ENCODE results near the gene DOCK2.

DOCK2 gene

DNA sequence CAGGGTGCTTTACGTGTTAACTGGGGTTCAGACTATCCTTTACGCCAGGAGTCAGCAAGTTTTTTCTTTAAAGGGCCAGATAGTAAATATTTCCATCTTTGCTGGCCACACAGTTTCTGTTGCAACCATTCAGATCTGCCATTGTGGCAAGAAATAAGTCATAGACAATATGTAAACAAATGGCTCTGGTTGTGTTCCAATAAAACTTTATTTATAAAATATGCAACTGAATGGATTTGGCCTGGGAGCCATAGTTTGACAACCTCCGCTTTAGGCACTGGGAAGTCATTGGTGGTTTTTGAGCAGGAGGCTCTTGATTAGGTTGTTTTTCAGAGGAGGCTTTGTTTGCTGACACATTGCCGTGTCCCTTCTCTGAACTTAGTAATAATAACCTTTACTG, 252.5 kb downstream of the DOCK2 start:
- H3K27me3 ChIP-seq (ENCODE audit: insufficient read depth, low read depth), result no peaks in the 10 kb centered on the region
- no peak overlapping the region for H3K27ac ChIP-seq
- H3K9ac ChIP-seq, result no peak overlapping the region
- no peaks in the 10 kb centered on the region for H4K20me1 ChIP-seq (ENCODE audit: insufficient read depth)
- no peaks in the 10 kb centered on the region for H3K4me1 ChIP-seq (ENCODE audit: low read depth, poor library complexity, severe bottlenecking)
- TF ChIP-seq, protein P1, sequence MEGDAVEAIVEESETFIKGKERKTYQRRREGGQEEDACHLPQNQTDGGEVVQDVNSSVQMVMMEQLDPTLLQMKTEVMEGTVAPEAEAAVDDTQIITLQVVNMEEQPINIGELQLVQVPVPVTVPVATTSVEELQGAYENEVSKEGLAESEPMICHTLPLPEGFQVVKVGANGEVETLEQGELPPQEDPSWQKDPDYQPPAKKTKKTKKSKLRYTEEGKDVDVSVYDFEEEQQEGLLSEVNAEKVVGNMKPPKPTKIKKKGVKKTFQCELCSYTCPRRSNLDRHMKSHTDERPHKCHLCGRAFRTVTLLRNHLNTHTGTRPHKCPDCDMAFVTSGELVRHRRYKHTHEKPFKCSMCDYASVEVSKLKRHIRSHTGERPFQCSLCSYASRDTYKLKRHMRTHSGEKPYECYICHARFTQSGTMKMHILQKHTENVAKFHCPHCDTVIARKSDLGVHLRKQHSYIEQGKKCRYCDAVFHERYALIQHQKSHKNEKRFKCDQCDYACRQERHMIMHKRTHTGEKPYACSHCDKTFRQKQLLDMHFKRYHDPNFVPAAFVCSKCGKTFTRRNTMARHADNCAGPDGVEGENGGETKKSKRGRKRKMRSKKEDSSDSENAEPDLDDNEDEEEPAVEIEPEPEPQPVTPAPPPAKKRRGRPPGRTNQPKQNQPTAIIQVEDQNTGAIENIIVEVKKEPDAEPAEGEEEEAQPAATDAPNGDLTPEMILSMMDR (conservative IDR thresholded peaks at IDR 0.05; ENCODE audit: low read depth, low read length), result no peak
- no peaks in the 10 kb centered on the region for H3K79me2 ChIP-seq (ENCODE audit: insufficient read depth, low read depth)
- no peak overlapping the region for H3K4me3 ChIP-seq (IDR thresholded peaks at IDR 0.05; ENCODE audit: insufficient read depth, low read depth, low read length)
- H3K36me3 ChIP-seq (ENCODE audit: insufficient read depth), result no peaks in the 10 kb centered on the region
- H2AFZ ChIP-seq (ENCODE audit: low read depth), result no peak overlapping the region
- H3K4me2 ChIP-seq, result no peak overlapping the region

DNA sequence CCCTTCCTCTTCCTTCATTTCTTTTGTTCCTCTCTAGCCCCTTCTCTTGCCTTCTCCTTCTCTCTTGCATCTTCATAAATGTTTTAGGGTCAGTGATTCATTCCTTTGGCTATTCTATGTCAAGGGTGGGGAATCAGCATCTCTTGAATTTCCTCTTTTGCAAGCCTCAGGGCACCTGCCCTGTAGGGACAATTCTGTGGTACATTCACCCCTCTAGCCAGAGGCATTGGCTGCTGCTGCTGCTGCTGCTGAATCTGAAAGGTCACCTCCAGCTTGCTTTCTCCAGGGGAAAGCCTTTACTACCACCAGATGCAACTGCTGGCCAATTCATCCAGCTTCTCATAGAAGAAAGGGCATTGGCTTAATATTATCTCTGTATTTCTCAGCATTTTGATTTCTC, 255.9 kb downstream of the DOCK2 start:
- no peak overlapping the region for H3K9ac ChIP-seq
- no peak overlapping the region for H2AFZ ChIP-seq (ENCODE audit: low read depth)
- no peak overlapping the region for H3K27ac ChIP-seq
- no peaks in the 10 kb centered on the region for H3K36me3 ChIP-seq (ENCODE audit: insufficient read depth)
- H4K20me1 ChIP-seq (ENCODE audit: insufficient read depth), result no peaks in the 10 kb centered on the region
- no peaks in the 10 kb centered on the region for H3K79me2 ChIP-seq (ENCODE audit: insufficient read depth, low read depth)
- H3K4me2 ChIP-seq, result no peak overlapping the region
- H3K4me1 ChIP-seq (ENCODE audit: low read depth, poor library complexity, severe bottlenecking), result no peaks in the 10 kb centered on the region
- H3K27me3 ChIP-seq (ENCODE audit: insufficient read depth, low read depth), result no peaks in the 10 kb centered on the region
- H3K4me3 ChIP-seq (IDR thresholded peaks at IDR 0.05; ENCODE audit: insufficient read depth, low read depth, low read length), result no peak overlapping the region
- TF ChIP-seq, protein P1 (conservative IDR thresholded peaks at IDR 0.05; ENCODE audit: low read depth, low read length), result no peak

DNA sequence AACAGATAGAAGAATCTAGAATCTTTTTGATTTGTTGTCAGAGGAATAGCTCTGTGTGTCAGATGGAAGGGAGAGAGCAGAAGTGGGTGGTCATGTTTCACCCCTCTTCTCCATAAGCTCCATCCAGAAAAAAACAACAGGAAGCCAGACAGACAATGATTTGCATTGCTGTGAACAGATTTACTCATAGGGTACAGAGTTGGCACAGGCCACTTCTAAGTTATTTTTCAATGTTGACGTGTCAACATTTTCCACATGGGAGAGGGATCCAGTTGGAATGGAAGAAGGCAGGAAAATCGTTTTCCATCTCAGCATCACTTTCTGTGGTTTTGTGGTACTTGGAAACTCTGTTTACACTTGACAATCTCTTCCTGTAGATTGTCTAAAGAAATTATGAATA, 256.5 kb downstream of the DOCK2 start:
- no peaks in the 10 kb centered on the region for H3K4me1 ChIP-seq (ENCODE audit: low read depth, poor library complexity, severe bottlenecking)
- H3K27me3 ChIP-seq (ENCODE audit: insufficient read depth, low read depth), result no peaks in the 10 kb centered on the region
- H3K27ac ChIP-seq, result no peak overlapping the region
- TF ChIP-seq, protein P1 (conservative IDR thresholded peaks at IDR 0.05; ENCODE audit: low read depth, low read length), result no peak
- H3K79me2 ChIP-seq (ENCODE audit: insufficient read depth, low read depth), result no peaks in the 10 kb centered on the region
- H3K36me3 ChIP-seq (ENCODE audit: insufficient read depth), result no peaks in the 10 kb centered on the region
- no peak overlapping the region for H3K4me3 ChIP-seq (IDR thresholded peaks at IDR 0.05; ENCODE audit: insufficient read depth, low read depth, low read length)
- H3K4me2 ChIP-seq, result no peak overlapping the region
- no peak overlapping the region for H3K9ac ChIP-seq
- no peaks in the 10 kb centered on the region for H4K20me1 ChIP-seq (ENCODE audit: insufficient read depth)
- H2AFZ ChIP-seq (ENCODE audit: low read depth), result no peak overlapping the region

DNA sequence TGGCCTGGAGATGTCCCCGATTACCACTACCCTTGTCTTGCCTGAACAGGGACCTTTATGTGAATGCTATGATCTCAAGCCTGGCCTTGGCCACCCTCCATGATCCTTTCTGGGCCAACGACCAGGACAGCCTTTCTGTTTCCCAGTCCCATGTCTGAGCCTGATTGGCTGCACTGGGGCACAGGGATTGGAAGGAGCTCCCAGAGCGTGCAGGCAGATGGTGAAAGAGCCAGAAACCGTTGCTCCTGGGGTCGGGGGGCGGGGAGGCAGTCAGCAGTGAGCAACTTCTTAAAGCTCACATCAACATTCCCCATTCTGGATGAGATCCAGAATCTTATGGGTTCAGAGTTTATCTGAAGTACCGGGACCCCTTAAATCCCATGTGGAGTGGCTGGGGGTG, 258.9 kb downstream of the DOCK2 start:
- Histone ChIP-seq H3K4me2 (no peak overlapping the region), H3K9ac (no peak overlapping the region), H3K27ac (no peak overlapping the region), H3K4me3 (IDR thresholded peaks at IDR 0.05; ENCODE audit: insufficient read depth, low read depth, low read length) (no peak overlapping the region), H4K20me1 (ENCODE audit: insufficient read depth) (no peaks in the 10 kb centered on the region), H3K4me1 (ENCODE audit: low read depth, poor library complexity, severe bottlenecking) (no peaks in the 10 kb centered on the region), H3K79me2 (ENCODE audit: insufficient read depth, low read depth) (no peaks in the 10 kb centered on the region), H3K27me3 (ENCODE audit: insufficient read depth, low read depth) (no peaks in the 10 kb centered on the region), H3K36me3 (ENCODE audit: insufficient read depth) (no peaks in the 10 kb centered on the region), H2AFZ (ENCODE audit: low read depth) (no peak overlapping the region)
- TF ChIP-seq, protein P1 (conservative IDR thresholded peaks at IDR 0.05; ENCODE audit: low read depth, low read length), result no peak

DNA sequence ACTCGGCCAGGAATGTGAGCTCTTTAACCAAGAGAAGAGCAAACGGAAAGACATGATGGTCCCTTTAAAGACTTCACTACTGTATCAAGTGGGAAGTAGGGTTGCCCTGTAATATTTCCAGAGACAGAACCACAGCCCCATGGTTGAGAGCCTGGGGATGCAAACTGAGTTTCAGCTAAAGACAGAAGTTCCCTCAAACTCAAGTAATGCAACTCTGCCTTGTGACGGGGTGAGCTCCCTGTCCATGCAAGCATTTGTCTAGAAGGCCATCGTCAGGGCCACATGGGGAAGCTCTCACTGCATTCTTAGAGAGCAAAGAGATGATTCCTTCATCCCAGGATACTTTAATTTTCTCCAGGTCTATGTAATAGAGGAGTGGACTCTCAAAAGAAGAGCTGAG, 260.4 kb downstream of the DOCK2 start:
- Histone ChIP-seq H3K4me2 (no peak overlapping the region), H3K27me3 (ENCODE audit: insufficient read depth, low read depth) (no peaks in the 10 kb centered on the region), H2AFZ (ENCODE audit: low read depth) (no peak overlapping the region), H3K27ac (no peak overlapping the region), H4K20me1 (ENCODE audit: insufficient read depth) (no peaks in the 10 kb centered on the region), H3K4me1 (ENCODE audit: low read depth, poor library complexity, severe bottlenecking) (no peaks in the 10 kb centered on the region), H3K9ac (no peak overlapping the region), H3K4me3 (IDR thresholded peaks at IDR 0.05; ENCODE audit: insufficient read depth, low read depth, low read length) (no peak overlapping the region), H3K79me2 (ENCODE audit: insufficient read depth, low read depth) (no peaks in the 10 kb centered on the region), H3K36me3 (ENCODE audit: insufficient read depth) (no peaks in the 10 kb centered on the region)
- TF ChIP-seq, protein P1 (conservative IDR thresholded peaks at IDR 0.05; ENCODE audit: low read depth, low read length), result no peak

Data from KMS-11 (cell line).